Globus pallidus (tissue), 1 donor: ENCODE data around the gene SOX13.
"Not testable (repeated sequence)": the region's sequence is repeated elsewhere in the genome, so short reads cannot be mapped to it uniquely, and the experiment has no call there.

Experiments used
- DNase-seq: peaks from one replicate; pipeline ENCODE4 v3.0.0-alpha.2; 2015; ENCODE audit warnings: low spot score

Gene SOX13

GRCh38 chr1:204087893-204088528, 15.1 kb downstream of the SOX13 start:
- no peak for DNase-seq

- DNase-seq = no peak
Observed at GRCh38 chr1:204088596-204088995, 15.7 kb downstream of the SOX13 start.

DNA sequence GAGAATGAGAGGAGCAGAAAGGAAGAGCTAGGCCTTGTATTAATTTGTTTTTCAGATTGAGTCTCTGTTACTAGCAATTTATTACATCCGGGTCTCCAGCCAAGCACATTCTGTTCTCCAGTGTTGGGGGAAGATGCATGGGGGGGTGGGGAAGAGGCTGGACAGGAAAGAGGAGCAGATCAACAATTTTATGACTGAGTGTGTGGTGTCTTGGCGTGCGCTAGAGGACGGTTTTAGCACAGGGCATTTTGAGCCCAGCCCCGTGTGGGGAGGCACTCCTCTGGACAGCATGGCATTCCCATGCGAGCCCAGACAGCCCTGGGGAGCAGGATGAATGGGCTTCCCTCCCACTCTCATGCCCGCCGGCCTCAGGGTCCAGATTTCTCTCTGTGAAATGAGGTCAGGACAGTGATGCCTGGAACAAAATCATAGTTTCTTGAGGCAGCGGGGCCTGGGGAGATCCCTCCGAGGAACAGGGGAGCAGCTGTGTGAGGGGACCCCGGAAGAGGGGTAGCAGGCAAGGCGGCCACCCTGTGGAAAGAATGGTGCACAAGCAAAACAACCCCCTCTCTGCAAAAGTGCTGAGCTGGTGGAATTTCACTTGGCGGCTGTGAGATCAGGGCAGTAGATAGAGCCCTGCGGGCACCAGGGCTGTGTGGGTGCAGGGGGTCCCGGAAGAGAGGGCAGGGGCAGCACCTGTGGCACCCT, 16.3 kb downstream of the SOX13 start:
- no peak for DNase-seq

- DNase-seq = not testable (repeated sequence)
Observed at GRCh38 chr1:204090132-204090531, 17.2 kb downstream of the SOX13 start.

DNA sequence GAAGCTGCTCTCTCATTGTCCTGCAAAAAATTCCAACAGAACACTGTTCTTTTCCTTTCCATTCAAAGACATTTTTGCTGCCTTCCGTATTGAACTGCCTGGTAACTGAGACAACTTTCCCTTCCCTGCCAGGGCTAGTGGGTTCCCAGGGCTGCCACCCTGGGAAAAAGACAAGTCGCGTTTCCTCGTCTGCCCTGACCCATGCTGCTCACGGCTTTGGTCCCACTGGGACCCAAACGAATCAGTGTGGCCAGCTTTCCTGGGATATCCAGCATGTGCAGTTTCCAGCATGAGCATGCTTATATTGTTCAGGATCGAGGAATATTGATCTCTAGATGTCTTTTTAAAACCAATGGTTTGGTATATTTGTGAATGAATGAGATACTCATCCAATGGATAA, 18.2 kb downstream of the SOX13 start:
- no peak for DNase-seq

DNA sequence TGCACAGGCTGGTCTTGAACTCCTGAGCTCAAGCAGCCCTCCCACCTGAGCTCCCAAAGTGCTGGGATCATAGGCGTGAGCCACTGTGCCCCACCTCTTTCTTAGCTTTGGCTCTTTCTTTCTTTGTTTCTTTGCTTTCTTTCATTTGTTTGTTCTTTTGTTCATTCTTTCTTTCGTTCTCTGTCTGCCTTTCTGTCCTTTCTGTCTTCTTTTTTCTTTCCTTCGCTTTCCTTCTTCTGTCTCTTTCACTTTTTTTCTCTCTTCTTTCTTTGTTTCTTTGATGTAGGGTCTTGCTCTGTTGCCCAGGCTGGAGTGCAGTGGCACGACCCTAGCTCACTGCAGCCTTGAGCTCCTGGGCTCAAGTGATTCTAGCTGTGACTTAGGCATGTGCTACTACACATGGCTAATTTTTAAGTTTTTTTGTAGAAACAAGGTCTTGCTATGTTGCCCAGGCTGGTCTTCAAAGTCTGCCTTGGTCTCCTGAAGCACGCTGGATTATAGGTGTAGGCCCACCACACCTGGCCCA, 18.9 kb downstream of the SOX13 start:
- DNase-seq = no peak

- no peak for DNase-seq
Observed at GRCh38 chr1:204092632-204093420, 19.9 kb downstream of the SOX13 start.

GRCh38 chr1:204093421-204093717, 20.5 kb downstream of the SOX13 start:
- DNase-seq = no peak

DNA sequence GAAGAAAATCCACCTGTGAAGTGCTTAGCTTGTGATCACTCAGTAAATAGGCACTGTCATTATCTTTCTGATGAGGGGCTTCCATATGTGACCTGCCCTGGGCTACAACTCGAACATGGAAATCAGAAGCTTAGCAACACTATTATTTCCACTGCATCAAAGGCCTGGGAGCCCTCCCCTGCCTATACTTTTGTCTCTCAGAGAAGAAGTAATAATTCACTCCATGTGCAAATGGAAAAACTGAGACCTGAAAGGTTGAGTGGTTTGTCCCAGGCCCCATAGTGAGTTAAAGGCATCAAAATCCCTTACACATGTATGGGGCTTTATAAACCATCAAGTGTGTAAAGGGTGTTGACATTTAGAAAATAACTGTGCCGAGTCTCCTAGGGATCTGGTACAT, 20.9 kb downstream of the SOX13 start:
- no peak for DNase-seq

GRCh38 chr1:204094313-204094729, 21.4 kb downstream of the SOX13 start:
- DNase-seq = no peak

GRCh38 chr1:204094856-204095634, 22.1 kb downstream of the SOX13 start:
- no peak for DNase-seq

DNA sequence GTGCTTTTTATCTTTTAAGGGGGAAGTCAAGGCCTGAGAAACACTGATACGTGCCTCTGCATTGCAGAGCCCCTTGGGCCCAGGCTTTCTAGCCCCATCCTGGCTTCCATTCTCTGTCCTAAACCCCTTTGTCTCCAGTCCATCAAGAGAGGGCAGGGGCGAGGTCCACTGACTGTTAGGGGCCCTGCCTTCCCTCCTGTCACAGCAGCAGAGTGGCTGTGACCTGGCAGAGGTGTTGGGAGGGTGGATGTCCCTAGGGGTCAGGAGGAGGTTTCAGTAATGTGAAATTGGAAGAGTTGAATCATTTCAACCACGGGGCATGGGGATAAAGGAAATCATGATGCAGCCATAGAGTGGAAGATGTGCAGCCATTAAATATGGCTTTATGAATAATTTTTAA, 24.0 kb downstream of the SOX13 start:
- no peak for DNase-seq

DNA sequence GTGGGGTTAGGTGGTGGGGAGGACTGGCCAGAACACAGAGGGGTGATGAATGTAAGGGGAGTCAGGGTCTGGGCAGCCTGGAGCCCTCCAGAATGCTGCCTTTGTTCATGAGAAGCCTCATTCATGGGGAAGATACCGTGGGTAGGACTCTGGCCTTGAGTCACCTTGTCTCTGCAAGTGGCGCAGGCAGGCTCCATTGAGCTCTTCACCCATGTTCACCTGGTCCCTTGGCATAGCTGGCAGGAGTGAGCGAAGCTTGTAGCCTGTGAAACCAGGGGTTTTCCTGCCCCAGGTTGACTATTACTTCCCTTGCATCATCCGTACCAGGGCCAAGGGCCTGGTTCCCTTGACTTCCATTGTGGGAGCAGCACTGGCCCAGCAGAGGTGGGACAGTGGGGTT, 25.8 kb downstream of the SOX13 start:
- DNase-seq = no peak

- DNase-seq = not testable (repeated sequence)
Observed at GRCh38 chr1:204099754-204100153, 26.8 kb downstream of the SOX13 start.

- no peak for DNase-seq
Observed at GRCh38 chr1:204102029-204102611, 29.2 kb downstream of the SOX13 start.

DNA sequence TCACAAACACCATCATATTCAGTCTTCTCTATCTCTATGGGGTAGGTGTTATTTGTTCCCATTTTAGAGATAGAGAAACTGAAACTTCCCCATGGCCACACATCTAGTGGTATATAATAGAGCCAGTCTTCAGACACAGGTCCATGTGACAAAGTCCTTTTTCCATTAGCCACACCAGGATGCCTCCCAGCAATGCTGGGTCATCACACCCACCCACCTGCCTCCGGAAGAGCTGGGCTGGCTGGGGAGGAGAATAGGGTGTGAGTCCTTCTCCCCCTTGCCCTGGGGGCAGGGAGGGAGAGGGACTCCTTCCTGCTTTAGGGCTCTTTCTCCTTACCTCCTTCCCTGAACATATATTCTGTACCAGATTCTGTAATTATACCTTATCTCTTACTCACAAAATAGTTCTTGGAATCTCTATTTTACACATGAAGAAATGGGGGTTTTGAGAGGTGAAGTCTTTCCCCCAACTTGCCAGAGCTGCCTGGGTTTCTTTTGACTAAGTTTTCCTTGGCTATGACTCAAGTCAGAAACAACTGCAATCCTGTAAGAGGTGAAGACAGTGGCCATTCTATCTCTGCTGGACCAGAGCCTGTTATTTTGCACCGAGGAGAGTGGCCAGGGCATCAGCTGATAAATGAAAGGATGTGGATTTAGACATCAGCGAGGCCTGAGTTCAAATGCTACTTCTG, 30.0 kb downstream of the SOX13 start:
- no peak for DNase-seq

DNA sequence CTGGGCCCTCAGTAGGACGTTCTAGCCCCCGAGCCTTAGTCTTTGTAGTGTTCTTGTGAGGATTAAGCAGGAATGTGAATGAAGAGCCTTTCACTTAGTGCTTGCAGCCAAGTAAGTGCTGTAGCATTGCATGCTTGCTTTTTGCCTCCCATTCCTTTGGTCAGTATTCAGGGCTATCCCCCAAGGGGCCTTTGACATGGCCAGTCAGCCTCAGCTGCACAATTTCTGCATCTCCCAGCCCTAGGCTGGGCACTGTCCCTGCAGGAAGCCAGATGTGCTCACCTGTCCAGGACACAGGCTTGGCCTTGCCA, 30.5 kb downstream of the SOX13 start:
- no peak for DNase-seq

- DNase-seq = no peak
Observed at GRCh38 chr1:204104331-204105130, 31.6 kb downstream of the SOX13 start.

DNA sequence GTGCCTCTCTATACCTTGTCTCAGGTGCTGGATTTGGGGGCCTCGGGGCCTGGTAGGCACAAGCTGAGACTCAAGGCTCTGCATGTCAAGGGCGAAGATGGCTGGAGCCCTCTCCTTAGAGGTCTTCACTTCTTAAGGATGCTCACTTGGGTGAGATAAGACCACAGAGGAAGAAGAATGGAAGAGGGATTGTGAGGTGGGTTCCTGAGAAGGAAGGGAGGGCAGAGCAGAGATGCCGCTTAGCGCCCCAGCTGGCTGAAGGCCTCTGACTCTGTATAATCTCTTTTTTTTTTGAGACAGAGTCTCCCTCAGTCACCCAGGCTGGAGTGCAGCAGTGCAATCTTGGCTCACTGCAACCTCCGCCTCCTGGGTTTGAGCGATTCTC, 32.2 kb downstream of the SOX13 start:
- DNase-seq = no peak

- DNase-seq = no peak
Observed at GRCh38 chr1:204106825-204107224, 33.9 kb downstream of the SOX13 start.

GRCh38 chr1:204107892-204108291, 35.0 kb downstream of the SOX13 start:
- DNase-seq = no peak
